Stimulated activated CD4-positive, alpha-beta T cell treated with anti-CD3 and anti-CD28 coated beads, TNF-alpha, amount 100 ng/mL, for 4 hours (primary cell): ENCODE measurements around the gene KIFC3.
"Not testable (repeated sequence)": the region's sequence is repeated elsewhere in the genome, so short reads cannot be mapped to it uniquely, and the experiment has no call there.

ENCODE experiments used
- DNase-seq, 3 experiments: peaks; one replicate each; pipeline ENCODE4 v3.0.0-alpha.2; 2020; ENCODE audit warnings: low read depth in 3 of 3

Gene KIFC3

DNA sequence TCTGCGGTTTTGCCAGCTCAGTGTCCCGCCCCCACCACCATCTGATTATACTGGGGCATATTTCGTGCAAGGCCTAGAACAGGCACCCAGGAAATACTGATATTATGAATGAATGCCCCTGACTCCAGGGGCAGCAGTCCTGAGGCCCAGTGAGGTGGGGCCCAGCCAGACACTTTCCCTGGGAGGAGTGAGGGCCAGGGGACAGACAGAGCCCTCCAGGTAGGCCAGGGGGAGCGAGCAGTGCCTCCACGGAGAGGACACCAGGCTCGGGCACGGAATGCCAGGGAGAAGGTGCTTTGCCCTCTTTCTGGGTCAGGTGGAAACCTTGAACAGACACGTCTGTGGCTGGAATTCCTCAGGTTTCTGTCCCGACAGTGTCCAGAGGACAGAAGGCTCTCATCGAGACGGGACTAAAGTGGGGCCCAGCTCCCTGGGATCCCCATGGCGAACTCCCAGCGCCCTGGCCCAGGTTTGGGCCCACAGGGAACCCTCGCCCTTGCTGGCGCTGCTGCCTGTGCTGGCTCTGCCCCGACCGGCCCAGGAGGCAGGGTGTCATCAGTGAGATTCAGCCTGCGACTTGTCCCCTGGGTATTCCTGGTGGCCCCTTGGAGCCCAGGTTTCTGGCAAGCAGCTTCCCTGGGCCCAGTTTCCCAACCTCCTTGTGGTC is 62.4 kb downstream of the KIFC3 start:
- no peak for DNase-seq

DNA sequence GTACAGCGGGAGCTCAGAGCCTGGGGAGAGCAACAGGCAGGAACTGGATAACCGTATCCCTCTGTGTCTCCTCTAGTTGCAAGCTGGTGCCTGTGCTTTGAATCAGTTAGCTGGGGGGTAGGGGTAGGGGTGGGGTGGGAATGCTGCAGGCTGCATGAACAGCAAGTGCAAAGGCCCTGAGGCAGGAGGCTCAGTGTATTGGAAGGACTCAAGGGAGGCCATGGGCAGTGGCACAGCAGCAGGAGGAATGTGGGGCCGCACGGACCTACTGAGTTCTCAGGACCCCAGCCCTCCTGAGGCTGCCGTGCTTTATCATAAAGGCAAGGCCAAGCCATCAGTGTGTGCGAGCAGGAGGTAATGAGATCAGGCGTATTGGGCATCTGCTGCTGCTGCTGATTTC is 63.4 kb downstream of the KIFC3 start:
- no peak for DNase-seq

DNA sequence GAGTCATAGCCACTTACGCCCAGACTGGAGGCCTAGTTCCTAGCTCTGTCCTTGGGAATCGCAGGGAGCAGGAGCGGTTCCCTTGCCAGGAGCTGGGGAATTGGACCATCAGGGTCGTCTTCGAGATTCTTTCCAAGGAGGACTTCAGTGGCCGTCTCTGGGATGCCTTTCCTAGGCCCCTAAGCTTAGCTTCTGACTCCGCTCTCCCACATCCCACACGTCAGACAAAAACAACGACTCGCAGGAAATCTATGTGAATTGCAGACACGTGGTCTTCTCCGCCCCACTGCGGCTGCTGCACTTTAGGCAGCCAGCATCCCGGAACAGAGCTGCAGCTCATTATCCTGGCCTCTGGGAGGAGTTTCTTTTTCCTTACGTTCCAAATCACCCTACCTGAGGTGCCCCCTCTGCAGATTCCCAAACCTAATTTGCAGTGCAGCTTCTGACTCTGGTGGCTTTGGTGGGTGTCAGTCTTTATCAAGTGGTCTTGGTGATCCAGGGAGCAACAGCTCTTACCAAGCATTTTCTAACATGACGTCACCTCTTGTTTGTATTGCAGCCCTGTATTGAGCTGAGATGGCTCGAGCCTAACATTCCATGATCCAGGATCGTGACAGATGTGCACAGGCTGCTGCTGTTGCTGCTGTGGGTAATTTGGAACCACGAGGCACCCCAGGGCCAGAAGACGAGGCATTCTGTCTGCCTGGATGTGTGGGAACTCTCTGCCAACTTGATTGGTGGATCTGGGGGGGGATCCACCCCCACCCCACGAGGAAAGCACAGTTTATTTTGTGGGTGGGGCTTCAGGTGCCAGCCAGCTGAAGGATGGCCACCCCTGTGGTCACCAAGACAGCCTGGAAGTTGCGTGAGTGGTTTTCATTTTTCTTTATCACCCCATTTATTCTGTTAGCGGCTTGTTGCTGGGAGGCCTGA is 65.6 kb downstream of the KIFC3 start:
- DNase-seq: peak in 1 of 3 experiments; percentile 10

DNA sequence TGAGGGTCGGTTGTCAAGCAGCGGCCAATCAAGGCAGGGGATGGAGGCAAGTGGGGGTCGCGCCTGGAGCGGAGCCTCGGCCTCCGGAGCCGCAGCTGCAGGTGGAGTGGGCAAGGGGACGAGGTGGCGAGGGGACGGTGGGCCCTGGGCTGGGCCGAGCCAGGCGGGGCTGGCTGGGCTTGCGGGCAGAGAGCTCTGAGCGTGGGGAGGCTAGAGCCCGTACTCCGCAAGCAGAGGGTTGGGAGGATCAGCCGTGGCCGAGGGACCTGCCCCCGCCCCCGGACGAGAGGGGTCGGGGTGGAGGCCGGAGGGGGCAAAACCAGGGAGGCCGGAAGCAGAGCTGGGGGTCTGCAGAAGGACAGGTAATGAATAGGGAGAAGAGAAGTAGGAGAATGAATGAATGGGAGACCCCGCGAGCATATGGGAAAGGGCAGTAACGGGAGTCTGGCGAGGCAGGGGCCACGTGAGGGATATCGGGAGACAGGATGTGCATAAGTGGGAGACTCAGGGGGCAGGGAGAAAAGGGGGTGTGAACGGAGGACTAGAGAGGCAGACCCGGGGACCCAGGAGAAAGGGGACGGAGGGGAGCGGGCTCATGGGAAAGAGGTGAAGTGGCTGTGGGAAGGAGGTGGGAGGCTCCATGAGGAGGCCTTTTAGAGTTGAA is 66.4 kb downstream of the KIFC3 start, which contains the start of gene KATNB1:
KATNB1 (plus strand) TSS at position 16 of the 664 bp plus-strand sequence. CDS start 1,474 bp downstream, outside the sequence.
- no peak for DNase-seq

DNA sequence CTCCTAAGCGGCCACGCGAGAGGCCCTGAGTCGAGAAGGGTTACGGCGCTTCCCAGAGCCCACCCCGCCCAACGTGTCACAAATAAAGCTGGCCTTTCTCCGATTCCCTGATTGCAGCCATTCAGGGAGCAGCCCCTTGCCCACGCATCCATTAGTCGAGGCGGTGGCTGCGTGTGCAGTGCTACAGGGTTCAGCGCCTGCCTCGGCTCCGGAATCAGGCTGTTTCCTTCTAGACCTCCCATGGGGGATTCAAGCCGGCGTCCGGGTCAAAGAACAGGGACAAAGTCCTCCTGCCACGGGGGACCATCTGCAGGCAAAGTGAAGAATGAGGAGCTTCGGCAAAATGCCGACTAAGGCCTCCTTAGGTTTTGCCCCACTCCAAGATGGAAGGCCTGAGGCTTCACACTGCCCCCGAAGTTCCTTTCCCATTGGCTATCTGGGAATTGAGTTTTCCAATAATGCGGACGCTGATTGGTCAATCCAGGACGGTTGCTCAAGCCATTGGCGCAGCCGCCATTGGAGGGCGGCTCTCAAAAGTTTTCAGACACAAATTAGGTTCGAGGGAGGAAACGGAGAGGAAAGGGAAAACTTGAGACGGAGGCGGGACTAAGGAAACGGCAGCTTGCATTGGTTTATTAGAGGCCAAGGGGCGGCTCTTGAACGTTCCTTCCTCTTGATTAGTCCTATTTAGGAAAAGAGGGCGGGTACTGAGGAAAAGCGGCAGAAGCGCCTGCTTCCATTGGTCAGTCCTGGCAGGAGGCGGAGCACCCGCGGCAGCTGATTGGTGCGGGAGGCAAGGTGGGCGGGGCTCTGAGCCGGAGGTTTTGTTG is 67.2 kb downstream of the KIFC3 start:
- peak; percentile 89 to 96 (median 94) for DNase-seq

DNA sequence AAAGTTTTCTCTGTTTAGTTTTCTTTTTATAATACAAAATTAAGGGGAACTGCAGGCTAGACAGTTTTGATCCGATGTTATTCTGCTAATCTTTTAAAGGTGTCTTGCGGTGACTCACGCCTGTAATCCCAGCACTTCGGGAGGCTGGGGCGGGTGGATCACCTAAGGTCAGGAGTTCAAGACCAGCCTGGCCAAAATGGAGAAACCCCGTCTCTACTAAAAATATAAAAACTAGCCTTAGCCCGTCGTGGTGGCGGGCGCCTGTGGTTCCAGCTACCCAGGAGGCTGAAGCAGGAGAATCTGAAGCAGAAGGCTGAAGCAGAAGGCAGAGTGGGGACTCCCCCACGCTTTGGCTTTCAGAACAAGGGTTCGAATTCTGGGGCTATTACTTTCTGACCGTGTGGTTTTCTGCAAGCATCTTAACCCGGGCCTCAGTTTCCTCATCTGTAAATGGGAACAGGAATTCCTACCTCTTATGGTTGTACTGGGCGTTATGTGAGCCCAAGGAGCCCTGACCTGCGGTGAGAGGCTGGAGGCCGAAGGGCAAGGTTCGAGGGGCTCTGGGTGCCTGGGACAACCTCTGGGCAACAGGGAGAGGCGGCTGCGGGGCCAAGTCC is 67.9 kb downstream of the KIFC3 start:
- DNase-seq: no peak

DNA sequence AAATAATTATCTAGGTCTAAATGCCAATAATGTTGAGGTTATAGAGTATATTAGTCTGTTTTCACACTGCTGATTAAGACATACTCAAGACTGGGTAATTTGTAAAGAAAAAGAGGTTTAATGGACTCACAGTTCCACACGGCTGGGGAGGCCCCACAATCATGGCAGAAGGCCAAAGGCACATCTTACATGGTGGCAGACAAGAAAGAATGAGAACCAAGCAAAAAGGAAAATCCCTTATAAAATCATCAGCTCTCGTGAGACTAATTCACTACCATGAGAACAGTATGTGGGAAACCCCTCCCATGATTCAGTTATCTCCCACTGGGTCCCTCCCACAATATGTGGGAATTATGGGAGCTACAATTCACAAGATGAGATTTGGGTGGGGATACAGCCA is 69.6 kb downstream of the KIFC3 start:
- no peak for DNase-seq

DNA sequence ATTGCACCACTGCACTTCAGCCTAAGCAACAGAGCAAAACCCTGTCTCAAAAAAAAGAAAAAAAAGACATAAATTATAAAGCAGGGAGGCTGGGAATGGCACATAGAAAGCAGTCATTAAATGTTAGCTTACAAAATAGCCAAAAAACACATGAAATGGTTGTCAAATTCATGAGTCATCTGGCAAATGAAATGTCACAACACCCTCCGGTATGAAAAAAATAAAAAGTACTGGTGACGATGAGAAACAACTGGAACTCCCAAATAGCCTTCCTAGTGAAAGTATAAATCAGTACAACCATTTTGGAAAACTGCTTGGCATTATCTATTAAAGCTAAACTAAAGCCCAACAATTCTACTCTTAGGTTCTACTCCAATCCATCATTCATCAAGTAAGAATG is 70.3 kb downstream of the KIFC3 start:
- DNase-seq: no peak

DNA sequence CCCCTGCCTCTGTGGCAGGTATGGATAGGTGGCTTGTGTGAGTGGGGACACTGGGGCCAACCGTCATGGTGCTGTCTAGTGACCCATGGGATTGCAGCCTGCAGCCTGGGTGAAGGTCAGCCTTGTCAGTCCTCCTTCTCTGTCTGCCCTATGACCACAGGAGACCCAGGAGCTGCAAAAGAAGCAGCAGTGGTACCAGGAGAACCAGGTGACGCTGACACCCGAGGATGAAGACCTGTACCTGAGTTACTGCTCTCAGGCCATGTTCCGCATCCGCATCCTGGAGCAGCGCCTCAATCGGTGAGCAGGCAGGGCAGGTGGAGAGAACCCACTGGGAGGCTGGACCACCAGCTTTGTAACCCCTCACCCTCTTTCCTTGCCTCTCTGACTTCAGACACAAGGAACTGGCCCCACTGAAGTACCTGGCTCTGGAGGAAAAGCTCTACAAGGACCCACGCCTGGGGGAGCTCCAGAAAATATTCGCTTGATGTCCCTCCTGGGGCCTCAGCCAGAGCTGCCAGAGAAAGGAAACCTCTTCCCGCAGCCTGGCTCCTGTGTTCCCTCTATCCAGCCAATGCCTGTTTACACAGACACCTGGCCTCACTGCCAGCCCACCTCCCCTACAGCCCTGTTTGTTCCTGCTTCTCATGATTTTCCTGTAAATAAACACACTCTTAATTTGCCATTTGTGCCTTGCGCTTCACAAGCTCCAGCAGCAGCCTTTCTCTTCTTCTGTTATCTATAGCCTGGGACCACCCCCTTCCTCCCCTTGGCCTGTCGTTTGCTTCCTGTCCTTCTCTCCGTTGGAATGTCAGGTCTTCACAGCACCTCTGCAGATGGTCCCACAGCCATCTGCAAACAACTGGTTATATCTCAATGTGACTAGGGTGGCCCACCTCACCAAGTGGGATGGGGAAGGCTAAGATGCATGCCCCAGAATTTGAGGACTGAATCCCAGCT is 71.2 kb downstream of the KIFC3 start:
- no peak for DNase-seq

DNA sequence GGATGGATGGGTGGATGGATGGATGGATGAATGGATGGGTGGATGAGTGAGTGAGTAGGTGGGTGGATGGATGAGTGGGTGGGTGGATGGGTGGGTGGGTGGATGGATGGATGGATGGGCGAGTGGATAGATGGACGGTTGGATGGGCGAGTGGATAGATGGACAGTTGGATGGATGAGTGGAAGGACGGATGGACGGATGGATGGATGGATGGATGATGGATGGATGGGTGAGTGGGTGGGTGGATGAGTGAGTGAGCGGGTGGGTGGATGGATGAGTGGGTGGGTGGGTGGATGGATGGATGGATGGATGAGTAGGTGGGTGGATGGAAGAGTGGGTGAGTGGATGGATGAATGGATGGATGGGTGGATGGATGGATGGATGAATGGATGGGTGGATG is 72.4 kb downstream of the KIFC3 start:
- not testable (repeated sequence) for DNase-seq

DNA sequence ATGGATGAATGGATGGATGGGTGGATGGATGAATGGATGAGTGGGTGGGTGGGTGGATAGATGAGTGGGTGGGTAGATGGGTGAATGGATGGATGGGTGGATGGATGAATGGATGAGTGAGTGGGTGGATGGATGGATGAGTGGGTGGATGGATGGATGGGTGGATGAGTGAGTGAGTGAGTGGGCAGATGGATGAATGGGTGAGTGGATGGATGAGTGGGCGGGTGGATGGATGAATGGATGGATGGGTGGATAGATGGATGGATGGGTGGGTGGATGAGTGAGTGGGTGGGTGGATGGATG is 73.2 kb downstream of the KIFC3 start:
- no peak for DNase-seq

DNA sequence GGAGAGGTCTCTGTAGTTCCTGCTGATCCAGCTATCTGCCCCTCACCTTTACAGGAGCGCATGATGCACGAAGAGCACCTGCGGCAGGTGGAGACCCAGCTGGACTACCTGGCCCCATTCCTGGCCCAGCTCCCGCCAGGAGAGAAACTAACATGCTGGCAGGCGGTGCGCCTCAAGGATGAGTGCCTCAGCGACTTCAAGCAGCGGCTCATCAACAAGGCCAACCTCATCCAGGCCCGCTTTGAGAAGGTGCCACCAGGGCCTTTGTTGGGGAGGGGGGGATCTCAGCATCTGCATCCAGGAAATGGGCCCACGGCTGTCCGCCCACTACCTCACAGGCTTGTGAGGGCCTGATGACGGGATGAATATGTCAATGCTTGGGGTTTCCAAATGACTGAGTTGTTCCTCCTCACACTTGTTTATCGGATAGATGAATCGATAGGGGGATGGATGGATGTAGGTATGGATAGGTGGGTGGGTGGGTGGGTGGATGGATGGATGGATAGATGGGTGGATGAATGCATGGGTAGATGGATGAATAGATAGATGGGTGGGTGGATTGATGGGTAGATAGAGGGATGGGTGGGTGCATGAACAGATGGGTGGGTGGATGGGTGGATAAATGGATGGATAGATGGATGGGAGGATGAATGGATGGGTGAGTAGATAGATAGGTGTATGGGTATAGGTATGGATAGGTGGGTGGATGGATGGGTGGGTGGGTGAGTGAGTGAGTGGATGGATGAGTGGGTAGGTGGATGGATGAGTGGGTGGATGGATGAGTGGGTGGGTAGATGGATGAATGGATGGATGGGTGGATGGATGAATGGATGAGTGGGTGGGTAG is 73.7 kb downstream of the KIFC3 start:
- no peak for DNase-seq

DNA sequence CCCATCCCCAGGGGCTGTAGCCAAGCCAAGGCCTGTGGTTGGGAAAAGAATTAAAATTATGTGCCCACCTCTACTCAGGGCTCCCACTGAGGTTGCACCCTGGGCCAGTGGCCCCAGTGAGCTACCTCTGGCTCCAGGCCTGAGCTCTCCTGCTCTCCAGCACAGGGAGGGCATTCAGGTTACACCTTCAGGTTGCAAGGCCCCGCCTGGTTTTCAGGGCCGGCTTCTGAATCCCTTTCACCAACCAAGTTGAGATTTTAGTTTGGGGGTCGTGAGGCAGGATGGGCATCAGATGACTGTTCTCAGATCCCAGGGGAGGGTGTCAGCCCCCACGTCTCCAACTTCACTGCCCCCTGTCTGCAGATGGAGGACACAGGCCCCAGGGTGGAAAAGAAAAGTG is 74.7 kb downstream of the KIFC3 start:
- DNase-seq: no peak

DNA sequence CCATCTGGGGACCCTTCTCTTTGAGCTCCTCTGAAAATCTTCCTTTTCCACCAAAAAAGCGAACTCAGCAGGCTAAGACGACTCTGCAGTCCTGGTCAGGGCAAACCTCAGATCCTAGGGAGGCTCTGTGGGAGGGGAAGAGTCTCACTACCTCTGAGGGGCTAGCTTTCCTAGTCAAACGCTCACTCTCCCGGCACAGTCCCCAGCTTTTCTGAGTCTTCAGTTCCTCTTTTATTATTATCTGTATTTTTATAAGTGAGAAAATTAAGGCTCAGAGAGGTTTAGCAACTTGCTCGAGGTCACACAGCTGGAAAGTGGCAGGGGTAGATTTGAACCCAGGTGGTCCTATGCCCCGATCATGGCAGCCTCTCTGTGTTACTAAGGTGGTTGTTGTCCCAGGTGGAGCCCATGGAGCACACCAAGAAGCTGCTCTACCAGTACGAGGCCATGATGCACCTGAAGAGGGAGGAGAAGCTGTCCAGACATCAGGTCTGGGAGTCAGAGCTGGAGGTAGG is 75.8 kb downstream of the KIFC3 start:
- no peak for DNase-seq

DNA sequence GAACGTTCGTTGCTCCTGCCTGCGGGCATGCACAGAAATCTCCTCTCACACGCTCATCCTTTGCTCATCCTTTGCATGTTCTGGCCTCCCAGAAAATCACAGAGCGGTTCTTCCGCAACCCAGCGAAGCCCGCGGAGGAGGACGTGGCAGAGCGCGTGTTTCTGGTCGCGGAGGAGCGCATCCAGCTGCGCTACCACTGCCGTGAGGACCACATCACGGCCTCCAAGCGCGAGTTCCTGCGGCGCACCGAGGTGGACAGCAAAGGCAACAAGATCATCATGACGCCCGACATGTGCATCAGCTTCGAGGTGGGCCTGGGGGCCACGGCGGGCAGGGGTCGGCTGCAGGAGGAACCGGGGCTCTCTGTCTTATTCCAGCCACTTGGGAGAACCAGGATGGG is 76.3 kb downstream of the KIFC3 start:
- DNase-seq: no peak

DNA sequence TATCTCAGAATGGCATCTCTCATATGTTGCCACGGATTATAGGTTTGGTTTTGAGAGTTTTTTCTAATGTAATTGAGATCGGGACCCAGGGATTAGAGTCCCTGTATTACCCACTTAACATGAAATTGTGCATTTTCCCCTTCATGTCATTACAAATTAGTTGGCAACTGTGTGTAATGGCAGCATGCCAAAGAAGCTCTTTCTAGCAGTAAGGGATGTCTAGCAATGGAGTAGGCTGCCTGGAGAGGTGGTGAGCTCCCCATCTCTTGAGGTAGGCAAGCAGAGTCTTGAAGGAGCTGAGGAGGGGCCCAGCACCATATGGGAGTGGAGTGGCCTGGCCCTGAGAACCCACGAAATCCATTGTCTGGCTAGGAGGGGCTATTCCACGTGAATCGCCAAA is 76.7 kb downstream of the KIFC3 start:
- DNase-seq: no peak

DNA sequence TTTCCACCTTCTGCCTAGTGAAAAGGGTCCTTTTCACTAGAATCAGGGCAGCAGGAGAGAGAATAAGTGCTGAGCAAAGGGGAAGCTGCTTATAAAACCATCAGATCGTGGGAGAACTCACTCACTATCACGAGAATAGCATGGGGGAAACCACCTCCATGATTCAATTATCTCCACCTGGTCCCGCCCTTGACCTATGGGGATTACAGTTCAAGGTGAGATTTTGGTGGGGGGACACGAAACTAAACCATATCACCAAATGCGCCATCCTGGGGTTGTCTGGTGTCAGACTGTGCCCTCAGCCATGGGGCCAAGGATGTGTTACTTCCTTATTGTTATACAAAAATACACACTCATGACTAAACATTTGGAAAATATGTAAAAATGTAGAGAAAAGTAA is 77.1 kb downstream of the KIFC3 start:
- no peak for DNase-seq

DNA sequence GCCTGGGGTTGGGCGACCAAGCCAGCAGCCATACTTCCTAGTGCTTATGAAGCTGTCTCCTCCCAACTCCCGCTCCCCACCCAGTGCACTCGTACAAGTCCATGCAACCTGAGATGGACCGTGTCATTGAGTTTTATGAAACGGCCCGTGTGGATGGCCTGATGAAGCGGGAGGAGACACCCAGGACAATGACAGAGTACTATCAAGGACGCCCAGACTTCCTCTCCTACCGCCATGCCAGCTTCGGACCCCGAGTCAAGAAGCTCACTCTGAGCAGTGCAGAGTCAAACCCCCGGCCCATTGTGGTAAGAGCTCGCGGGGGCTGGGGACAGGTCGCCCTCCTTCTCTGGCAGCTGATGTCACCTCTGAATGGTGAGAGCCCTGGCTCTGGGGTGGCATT is 77.8 kb downstream of the KIFC3 start:
- no peak for DNase-seq

DNA sequence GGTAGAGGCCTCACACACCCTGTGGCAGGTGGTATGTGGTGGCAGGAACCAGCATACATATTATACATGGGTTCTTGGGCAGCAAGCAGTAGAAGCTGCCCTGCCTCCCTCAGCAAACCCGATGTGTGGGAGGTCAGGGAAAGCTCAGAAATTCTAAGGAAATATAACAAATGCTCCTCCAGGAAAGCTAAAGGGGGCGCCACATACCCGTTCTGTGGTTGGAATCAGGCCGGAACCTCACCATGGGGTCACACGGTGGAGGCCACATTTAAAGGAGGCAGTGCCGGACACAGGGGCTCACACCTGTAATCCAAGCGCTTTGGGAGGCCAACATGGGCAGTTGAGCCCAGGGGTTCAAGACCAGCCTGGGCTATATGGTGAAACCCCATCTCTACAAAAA is 79.1 kb downstream of the KIFC3 start:
- no peak for DNase-seq
